Colon (tissue), 2 donors: ENCODE data around the gene PRUNE2.

Experiments
- FAIRE-seq: peaks from 2 replicates; lab custom pipeline; 2012; peaks lifted over from hg19 to GRCh38; lab: Jason Lieb, UNC
- donor health status: control.
- donor health status: control.

The PRUNE2 gene

GRCh38 chr9:76655121-76655541 is 250.8 kb downstream of the PRUNE2 start:
- FAIRE-seq, result no peak

- no peak for FAIRE-seq
These were observed 251.3 kb downstream of the PRUNE2 start for GRCh38 chr9:76654575-76654974.

GRCh38 chr9:76654051-76654461 is 251.9 kb downstream of the PRUNE2 start:
- no peak for FAIRE-seq

- FAIRE-seq, result no peak
These were observed 253.0 kb downstream of the PRUNE2 start for GRCh38 chr9:76652894-76653293.

GRCh38 chr9:76651119-76651705 is 254.7 kb downstream of the PRUNE2 start:
- FAIRE-seq, result no peak

- no peak for FAIRE-seq
These were observed 255.2 kb downstream of the PRUNE2 start for GRCh38 chr9:76650692-76651091.

GRCh38 chr9:76649894-76650293 is 256.0 kb downstream of the PRUNE2 start:
- no peak for FAIRE-seq

GRCh38 chr9:76646249-76646648 is 259.7 kb downstream of the PRUNE2 start:
- no peak for FAIRE-seq

GRCh38 chr9:76644647-76645250 is 261.2 kb downstream of the PRUNE2 start:
- FAIRE-seq, result no peak

- no peak for FAIRE-seq
These were observed 261.7 kb downstream of the PRUNE2 start for GRCh38 chr9:76644171-76644570.

- no peak for FAIRE-seq
These were observed 262.4 kb downstream of the PRUNE2 start for GRCh38 chr9:76643399-76644117.

GRCh38 chr9:76642701-76643209 is 263.2 kb downstream of the PRUNE2 start:
- no peak for FAIRE-seq

GRCh38 chr9:76642074-76642473 is 263.8 kb downstream of the PRUNE2 start:
- FAIRE-seq, result no peak

GRCh38 chr9:76638001-76638400 is 267.9 kb downstream of the PRUNE2 start:
- FAIRE-seq, result no peak

GRCh38 chr9:76637416-76637815 is 268.5 kb downstream of the PRUNE2 start:
- FAIRE-seq, result no peak

- peak; percentile 5 for FAIRE-seq
These were observed 271.4 kb downstream of the PRUNE2 start for GRCh38 chr9:76634356-76635054.

- no peak for FAIRE-seq
These were observed 275.0 kb downstream of the PRUNE2 start for GRCh38 chr9:76630916-76631315.

- FAIRE-seq, result no peak
These were observed 276.5 kb downstream of the PRUNE2 start for GRCh38 chr9:76629205-76629990.

- no peak for FAIRE-seq
These were observed 277.8 kb downstream of the PRUNE2 start for GRCh38 chr9:76628155-76628554.

- no peak for FAIRE-seq
These were observed 278.9 kb downstream of the PRUNE2 start for GRCh38 chr9:76626980-76627379.

GRCh38 chr9:76626141-76626540 is 279.8 kb downstream of the PRUNE2 start:
- FAIRE-seq, result no peak
